HEK293 (cell line): ENCODE measurements around the gene POLD1.

Experiments used
- GFI1B ChIP-seq: fragments of 450-650 bp; formaldehyde crosslinking; IDR thresholded peaks from 2 replicates; pipeline ENCODE4 v1.5.1; 2016; ENCODE audit warnings: missing biosample characterization, missing genetic modification characterization
- SP2 ChIP-seq: fragments of 450-650 bp; formaldehyde crosslinking; IDR thresholded peaks from 2 replicates; pipeline ENCODE4 v1.5.1; 2016; ENCODE audit warnings: missing biosample characterization, missing genetic modification characterization
- YY1 ChIP-seq: fragments of 450-650 bp; formaldehyde crosslinking; IDR thresholded peaks from 2 replicates; pipeline ENCODE4 v1.5.1; 2018; ENCODE audit warnings: missing biosample characterization, missing genetic modification characterization
- ZBTB7A ChIP-seq: fragments of 450-650 bp; formaldehyde crosslinking; IDR thresholded peaks from 2 replicates; pipeline ENCODE4 v1.5.1; 2016; ENCODE audit warnings: low read depth, missing biosample characterization, missing genetic modification characterization
- ZNF214 ChIP-seq: fragments of 450-650 bp; formaldehyde crosslinking; IDR thresholded peaks from 2 replicates; pipeline ENCODE4 v1.5.1; 2017; ENCODE audit warnings: missing biosample characterization, mild to moderate bottlenecking, missing genetic modification characterization, borderline replicate concordance
- ZNF776 ChIP-seq: fragments of 450-650 bp; formaldehyde crosslinking; IDR thresholded peaks from 2 replicates; pipeline ENCODE4 v1.5.0; 2017; ENCODE audit warnings: missing biosample characterization, missing genetic modification characterization, borderline replicate concordance
- ZSCAN30 ChIP-seq: fragments of 450-650 bp; IDR thresholded peaks from 2 replicates; pipeline ENCODE4 v1.5.1; 2018; ENCODE audit warnings: missing biosample characterization, mild to moderate bottlenecking, missing genetic modification characterization, moderate library complexity
- TF ChIP-seq, protein P1 (sequence below): fragments of 450-650 bp; formaldehyde crosslinking; IDR thresholded peaks from 2 replicates; pipeline ENCODE4 v1.5.1; 2016; ENCODE audit warnings: missing biosample characterization, missing genetic modification characterization
- TF ChIP-seq, protein P2 (sequence below): fragments of 450-650 bp; formaldehyde crosslinking; IDR thresholded peaks from 2 replicates; pipeline ENCODE4 v1.5.1; 2017; ENCODE audit warnings: missing biosample characterization, missing genetic modification characterization

DNA sequence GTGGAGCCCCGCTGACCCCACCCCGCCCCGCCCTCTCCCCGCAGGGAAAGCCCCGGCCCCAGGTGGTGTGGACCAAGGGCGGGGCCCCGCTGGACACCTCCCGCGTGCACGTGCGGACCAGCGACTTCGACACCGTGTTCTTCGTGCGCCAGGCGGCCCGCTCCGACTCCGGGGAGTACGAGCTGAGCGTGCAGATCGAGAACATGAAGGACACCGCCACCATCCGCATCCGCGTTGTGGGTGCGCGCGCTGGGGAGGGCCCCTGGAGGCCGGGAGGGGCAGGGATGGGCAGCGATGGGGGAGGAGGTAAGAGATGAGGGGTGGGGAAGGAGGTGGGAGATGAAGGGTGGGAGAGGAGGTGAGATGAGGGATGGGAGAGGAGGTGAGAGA, 74.9 kb downstream of the POLD1 start:
- TF ChIP-seq ZNF776: no peak
- TF ChIP-seq, protein P1, sequence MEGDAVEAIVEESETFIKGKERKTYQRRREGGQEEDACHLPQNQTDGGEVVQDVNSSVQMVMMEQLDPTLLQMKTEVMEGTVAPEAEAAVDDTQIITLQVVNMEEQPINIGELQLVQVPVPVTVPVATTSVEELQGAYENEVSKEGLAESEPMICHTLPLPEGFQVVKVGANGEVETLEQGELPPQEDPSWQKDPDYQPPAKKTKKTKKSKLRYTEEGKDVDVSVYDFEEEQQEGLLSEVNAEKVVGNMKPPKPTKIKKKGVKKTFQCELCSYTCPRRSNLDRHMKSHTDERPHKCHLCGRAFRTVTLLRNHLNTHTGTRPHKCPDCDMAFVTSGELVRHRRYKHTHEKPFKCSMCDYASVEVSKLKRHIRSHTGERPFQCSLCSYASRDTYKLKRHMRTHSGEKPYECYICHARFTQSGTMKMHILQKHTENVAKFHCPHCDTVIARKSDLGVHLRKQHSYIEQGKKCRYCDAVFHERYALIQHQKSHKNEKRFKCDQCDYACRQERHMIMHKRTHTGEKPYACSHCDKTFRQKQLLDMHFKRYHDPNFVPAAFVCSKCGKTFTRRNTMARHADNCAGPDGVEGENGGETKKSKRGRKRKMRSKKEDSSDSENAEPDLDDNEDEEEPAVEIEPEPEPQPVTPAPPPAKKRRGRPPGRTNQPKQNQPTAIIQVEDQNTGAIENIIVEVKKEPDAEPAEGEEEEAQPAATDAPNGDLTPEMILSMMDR: no peak
- no peak for TF ChIP-seq ZBTB7A (tag by site-specific recombination)
- no peak for TF ChIP-seq ZNF214
- TF ChIP-seq SP2 (tag by site-specific recombination): no peak
- TF ChIP-seq ZSCAN30 (tag by site-specific recombination): no peak
- TF ChIP-seq GFI1B (tag by site-specific recombination): no peak
- TF ChIP-seq, protein P2, sequence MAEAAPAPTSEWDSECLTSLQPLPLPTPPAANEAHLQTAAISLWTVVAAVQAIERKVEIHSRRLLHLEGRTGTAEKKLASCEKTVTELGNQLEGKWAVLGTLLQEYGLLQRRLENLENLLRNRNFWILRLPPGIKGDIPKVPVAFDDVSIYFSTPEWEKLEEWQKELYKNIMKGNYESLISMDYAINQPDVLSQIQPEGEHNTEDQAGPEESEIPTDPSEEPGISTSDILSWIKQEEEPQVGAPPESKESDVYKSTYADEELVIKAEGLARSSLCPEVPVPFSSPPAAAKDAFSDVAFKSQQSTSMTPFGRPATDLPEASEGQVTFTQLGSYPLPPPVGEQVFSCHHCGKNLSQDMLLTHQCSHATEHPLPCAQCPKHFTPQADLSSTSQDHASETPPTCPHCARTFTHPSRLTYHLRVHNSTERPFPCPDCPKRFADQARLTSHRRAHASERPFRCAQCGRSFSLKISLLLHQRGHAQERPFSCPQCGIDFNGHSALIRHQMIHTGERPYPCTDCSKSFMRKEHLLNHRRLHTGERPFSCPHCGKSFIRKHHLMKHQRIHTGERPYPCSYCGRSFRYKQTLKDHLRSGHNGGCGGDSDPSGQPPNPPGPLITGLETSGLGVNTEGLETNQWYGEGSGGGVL (tag by site-specific recombination): no peak
- no peak for TF ChIP-seq YY1 (tag by site-specific recombination)
